Cardiac fibroblast (primary cell): ENCODE data around the gene GRIK3.

Experiments
- DNase-seq, 2 donors: peaks; one replicate each; pipeline versions ENCODE4 v3.0.0 to v3.0.0-alpha.2; 2010; ENCODE audit warnings: low read depth in 2 of 2
- H3K4me3 ChIP-seq, 2 donors: replicated peaks in 1 of 2; 1 replicate in 1 of 2; 2 replicates in 1 of 2; pipeline ENCODE4 v1.5.1; 2011; ENCODE audit warnings: low read depth in 2 of 2, low read length in 2 of 2, mild to moderate bottlenecking in 2 of 2, moderate library complexity in 1 of 2
- CTCF ChIP-seq: IDR thresholded peaks from one replicate; pipeline ENCODE4 v1.5.1; 2011; ENCODE audit warnings: low read depth, mild to moderate bottlenecking, low read length, inconsistent platforms

The GRIK3 gene

GRCh38 chr1:37006132-37006868, 28.0 kb downstream of the GRIK3 start:
- H3K4me3 ChIP-seq = no peak overlapping the region
- no peak for TF ChIP-seq CTCF
- DNase-seq = no peak

- no peak for TF ChIP-seq CTCF
Measured at GRCh38 chr1:37002898-37003297, 31.4 kb downstream of the GRIK3 start.

GRCh38 chr1:37001703-37002102, 32.6 kb downstream of the GRIK3 start:
- TF ChIP-seq CTCF = no peak
- H3K4me3 ChIP-seq = no peak overlapping the region
- no peak for DNase-seq

More at GRCh38 chr1:37002898-37003297, 31.4 kb downstream of the GRIK3 start:
- no peak overlapping the region for H3K4me3 ChIP-seq
- no peak for DNase-seq

GRCh38 chr1:36996106-36996505, 38.2 kb downstream of the GRIK3 start:
- no peak for DNase-seq
- H3K4me3 ChIP-seq = no peak overlapping the region
- no peak for TF ChIP-seq CTCF

GRCh38 chr1:36994868-36995267, 39.4 kb downstream of the GRIK3 start:
- no peak for TF ChIP-seq CTCF

GRCh38 chr1:36994294-36994693, 40.0 kb downstream of the GRIK3 start:
- no peak overlapping the region for H3K4me3 ChIP-seq
- no peak for TF ChIP-seq CTCF
- no peak for DNase-seq

More at GRCh38 chr1:36994868-36995267, 39.4 kb downstream of the GRIK3 start:
- no peak overlapping the region for H3K4me3 ChIP-seq
- no peak for DNase-seq
